Activated T-cell treated with anti-CD3 and anti-CD28 coated beads for 4 hours (primary cell): Measurements from ENCODE around the gene ZNF200.

ENCODE experiments used
- DNase-seq: peaks from one replicate; pipeline ENCODE4 v3.0.0-alpha.2; 2020

Gene ZNF200

GRCh38 chr16:3173892-3174617 is 60.9 kb downstream of the ZNF200 start:
- no peak for DNase-seq
